ENCODE results near the gene FGF14.

- TF ChIP-seq POLR2A (IDR thresholded peaks at IDR 0.05; ENCODE audit: low read depth, low read length), result no peak
- TF ChIP-seq POLR2AphosphoS5 (IDR thresholded peaks at IDR 0.05; ENCODE audit: low read depth, low read length), result no peak
- no peak for TF ChIP-seq TAF1 (IDR thresholded peaks at IDR 0.05; ENCODE audit: borderline replicate concordance, low read depth, low read length)
Measured at GRCh38 chr13:102250448-102250847, 151.4 kb downstream of the FGF14 start.
